Hematopoietic multipotent progenitor cell treated with erythropoietin and hydrocortisone succinate and interleukin-3 and kit ligand, for 4 days (in vitro differentiated cells): Measurements from ENCODE around the gene SNX14.
"Not testable (repeated sequence)": the region's sequence is repeated elsewhere in the genome, so short reads cannot be mapped to it uniquely, and the experiment has no call there.

Experiments used
- DNase-seq: peaks from one replicate; pipeline ENCODE4 v3.0.0-alpha.2; 2015

The SNX14 gene

GRCh38 chr6:85581572-85581971 lies 12.1 kb downstream of the SNX14 start:
- DNase-seq: no peak

DNA sequence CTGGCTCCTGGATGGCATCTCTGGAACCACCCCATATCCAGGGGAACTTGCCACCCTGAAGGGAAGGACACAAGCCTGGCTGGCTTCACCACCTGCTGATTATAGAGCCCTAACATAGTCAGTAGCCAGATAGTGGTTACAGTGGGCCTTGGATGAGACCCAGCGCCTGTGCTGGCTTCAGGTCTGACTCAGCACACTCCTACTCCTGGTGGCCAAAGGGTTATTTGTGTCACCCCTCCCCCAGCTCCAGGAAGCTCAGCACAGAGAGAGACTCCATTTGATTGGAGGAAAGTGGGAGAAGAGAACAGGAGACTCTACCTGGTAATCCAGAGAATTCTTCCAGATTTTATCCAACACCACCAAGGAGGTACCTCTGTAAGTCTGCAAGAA lies 12.8 kb downstream of the SNX14 start:
- peak; percentile 66 for DNase-seq

DNA sequence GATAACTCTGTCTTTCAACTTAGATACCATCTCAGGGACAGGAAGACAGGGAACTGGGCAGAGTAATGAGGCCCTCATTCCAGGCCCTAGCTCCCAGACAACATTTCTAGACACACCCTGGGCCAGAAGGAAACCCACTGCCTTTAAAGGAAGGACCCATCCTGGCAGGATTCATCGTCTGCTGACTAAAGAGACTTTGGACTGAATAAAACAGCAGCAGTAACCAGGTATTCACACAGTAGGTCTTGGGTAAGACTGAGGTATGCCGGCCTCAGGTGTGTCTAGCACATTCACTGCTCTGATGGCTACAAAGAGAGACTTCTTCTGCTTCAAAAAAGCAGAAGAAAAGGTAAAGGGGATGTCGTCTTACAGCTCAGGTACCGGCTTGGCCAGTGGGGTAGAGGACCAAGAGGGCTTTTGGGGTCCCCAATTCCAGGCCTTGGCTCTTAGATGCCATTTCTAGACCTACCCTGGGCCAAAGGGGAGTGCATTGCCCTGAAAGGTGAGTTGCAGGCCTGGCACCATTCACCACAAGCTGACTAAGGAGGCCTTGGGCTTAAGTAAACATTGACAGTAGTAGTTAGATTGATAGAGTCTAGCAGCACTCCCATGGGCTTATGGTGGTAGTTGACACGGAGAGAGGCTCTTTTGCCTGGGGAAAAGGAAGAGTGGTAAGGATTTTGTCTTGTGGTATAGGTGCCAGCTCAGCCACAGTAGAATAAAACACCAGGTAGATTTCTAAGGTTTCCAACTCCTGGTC lies 13.4 kb downstream of the SNX14 start:
- DNase-seq: no peak

GRCh38 chr6:85579581-85579980 lies 14.1 kb downstream of the SNX14 start:
- no peak for DNase-seq

- DNase-seq: no peak
Measured at GRCh38 chr6:85576476-85576875, 17.2 kb downstream of the SNX14 start.

DNA sequence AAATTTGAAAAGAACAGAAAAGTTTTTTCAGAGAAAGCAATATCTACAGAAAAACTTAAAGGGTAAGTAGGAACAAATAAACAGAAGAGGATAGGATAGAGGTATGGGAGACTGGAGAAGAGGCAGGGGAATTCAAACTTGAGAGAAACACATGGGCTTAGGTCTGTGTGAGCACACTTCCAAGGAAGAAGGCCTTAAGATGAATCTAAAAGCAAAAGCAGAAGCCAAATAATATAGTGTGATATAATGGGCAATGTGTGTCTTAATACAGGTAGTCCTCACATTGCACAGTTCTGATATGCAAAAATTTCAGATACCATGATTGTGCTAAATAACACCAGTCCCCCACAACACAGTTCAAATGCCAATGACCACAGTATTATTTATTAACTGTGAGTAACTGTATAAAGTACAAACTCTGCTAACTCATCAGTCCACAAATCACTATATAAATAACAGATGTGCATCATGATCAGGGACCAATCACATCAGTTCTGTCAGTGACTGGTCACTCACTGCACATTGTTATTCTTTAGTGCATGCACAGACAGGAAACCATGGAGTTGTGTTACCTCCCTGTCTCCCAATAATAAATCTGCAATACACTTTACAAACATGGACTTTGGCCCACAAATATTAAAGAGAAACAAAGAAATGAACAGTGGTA lies 18.6 kb downstream of the SNX14 start:
- no peak for DNase-seq

GRCh38 chr6:85569323-85569722 lies 24.3 kb downstream of the SNX14 start:
- no peak for DNase-seq

- DNase-seq: no peak
Measured at GRCh38 chr6:85568411-85568810, 25.2 kb downstream of the SNX14 start.

- DNase-seq: no peak
Measured at GRCh38 chr6:85565736-85566135, 27.9 kb downstream of the SNX14 start.

DNA sequence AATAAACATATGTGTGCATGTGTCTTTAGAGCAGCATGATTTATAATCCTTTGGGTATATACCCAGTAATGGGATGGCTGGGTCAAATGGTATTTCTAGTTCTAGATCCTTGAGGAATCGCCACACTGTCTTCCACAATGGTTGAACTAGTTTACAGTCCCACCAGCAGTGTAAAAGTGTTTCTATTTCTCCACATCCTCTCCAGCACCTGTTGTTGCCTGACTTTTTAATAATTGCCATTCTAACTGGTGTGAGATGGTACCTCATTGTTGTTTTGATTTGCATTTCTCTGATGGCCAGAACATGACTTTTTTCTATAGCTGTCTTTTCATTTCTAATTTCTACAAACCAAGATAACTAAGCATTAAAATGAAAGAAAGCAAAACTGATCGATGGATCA lies 29.4 kb downstream of the SNX14 start:
- DNase-seq: not testable (repeated sequence)

DNA sequence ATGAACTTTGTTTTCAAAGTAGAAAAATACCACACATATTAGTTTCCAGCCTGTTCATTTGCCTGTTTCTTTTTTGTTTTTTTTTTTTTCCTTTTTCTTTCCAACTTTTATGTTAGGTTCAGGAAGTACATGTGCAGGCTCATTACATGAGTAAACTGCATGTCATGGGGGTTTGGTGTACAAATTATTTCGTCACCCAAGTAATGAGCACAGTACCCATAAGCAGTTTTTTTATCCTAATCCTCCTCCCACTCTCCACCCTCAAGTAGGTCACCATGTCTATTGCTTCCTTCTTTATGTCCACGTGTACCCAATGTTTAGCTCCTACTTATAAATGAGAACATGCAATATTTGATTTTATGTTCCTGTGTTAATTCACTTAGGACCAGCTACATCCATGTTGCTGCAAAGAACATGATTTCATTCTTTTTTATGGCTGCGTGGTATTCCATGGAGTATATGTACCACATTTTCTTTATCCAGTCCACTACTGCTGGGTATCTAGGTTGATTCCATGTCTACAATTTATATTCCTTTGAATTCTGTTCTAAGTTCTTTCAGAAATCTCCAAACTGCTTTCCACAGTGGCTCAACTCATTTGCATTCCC lies 31.8 kb downstream of the SNX14 start:
- DNase-seq: peak; percentile 11

GRCh38 chr6:85556992-85557668 lies 36.5 kb downstream of the SNX14 start:
- no peak for DNase-seq

DNA sequence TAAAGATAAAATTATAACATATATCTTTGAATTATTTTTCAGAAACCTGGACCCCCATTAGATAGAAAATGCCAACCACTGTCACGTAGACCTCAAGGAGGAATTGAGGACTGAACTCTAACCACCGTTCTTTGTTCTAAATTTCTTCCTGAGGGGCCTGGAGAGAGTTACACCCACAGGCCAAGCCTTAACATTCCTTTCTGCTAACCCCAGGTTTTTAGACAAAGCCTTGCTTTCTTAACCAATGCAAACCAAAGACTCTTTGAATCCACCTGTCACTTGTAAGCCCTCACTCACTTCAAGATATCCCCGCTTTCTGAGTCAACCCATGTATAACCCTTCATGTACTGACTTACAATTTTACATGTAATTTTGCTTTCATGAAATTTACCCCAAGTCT lies 41.0 kb downstream of the SNX14 start:
- DNase-seq: no peak

DNA sequence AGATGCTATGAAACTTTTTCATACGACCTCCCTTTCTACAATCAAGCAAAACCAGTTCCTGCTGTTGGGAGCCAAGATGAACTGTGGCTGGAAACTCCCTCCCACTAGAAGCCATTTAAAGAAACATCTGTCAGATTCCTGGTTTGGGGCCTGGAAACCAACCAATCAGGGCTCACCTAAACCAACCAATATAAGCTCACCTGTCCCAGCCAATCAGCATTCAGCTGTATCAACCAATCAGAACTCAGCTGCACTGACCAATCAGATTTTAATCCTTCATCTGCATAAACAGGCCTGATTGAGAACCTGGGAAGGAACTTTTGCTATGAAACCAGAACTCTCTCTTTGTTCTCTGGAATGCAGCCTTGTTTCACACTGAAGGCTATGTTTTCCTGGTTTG lies 42.4 kb downstream of the SNX14 start:
- peak; percentile 8 for DNase-seq

DNA sequence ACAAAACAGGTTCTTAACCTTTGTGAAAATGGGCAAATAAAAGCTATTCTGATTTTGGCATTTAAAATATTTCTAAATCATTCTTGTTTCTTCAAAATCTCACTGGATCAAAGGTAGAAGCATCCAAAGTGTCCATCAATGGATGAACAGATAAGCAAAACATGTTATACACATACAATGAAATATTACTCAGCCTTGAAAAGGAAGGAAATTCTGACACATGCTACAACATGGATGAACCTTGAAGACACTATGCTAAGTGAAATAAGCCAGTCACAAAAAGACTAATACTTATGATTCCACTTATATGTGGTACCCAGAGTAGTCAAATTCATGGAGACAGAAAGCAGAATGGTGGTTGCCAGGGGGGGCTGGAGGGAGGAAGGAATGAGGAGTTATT lies 45.9 kb downstream of the SNX14 start:
- no peak for DNase-seq

- DNase-seq: no peak
Measured at GRCh38 chr6:85544776-85545175, 48.9 kb downstream of the SNX14 start.

DNA sequence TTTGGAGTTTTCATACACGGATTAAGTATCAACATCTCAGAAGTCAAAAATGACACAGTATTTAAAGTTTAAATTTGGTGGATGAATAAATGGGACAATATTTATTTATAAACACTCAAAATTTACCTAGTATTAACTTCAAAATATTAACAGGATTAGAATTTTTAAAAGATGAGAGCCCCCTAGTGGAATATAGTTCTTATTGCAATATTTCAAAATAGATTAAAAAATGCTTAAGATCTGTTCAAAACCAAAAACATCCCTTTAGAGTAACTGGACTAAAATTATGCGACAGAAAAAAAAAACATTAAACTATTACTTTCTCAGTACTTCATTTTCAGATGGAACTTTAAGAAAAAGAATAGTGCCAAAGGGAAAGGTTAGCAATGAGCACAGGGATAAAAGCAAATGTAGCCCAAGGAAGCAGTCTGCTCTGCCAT lies 56.6 kb downstream of the SNX14 start:
- peak; percentile 45 for DNase-seq

DNA sequence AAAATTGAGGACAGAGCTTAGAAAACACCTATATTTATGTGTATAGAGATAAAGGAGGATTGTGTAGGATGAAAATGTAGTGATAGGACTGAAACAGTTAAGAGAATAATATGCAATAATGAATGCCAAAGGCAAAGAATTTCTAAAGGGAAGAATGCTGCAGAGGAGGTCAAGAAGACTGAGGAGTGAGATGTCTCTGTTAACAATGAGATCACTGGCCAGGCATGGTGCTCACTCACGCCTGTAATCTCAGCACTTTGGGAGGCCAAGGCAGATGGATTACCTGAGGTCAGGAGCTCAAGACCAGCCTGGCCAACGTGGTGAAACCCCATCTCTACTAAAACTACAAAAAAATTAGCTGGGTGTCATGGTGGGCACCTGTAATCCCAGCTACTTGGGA lies 69.4 kb downstream of the SNX14 start:
- DNase-seq: not testable (repeated sequence)

- no peak for DNase-seq
Measured at GRCh38 chr6:85516168-85516567, 77.5 kb downstream of the SNX14 start.

- DNase-seq: no peak
Measured at GRCh38 chr6:85506441-85507093, 87.1 kb downstream of the SNX14 start.

- DNase-seq: peak; percentile 69
Measured at GRCh38 chr6:85498596-85499258, 94.9 kb downstream of the SNX14 start.

- DNase-seq: no peak
Measured at GRCh38 chr6:85496856-85497255, 96.8 kb downstream of the SNX14 start.
